Ishikawa (cell line): Measurements from ENCODE around the gene DACT2.

Source experiments
- CEBPB ChIP-seq: IDR thresholded peaks from 2 replicates; pipeline ENCODE4 v1.6.1; 2012
- EP300 ChIP-seq: IDR thresholded peaks from 2 replicates; pipeline ENCODE4 v1.6.1; 2012; ENCODE audit warnings: borderline replicate concordance
- USF1 ChIP-seq: IDR thresholded peaks from 2 replicates; pipeline ENCODE4 v1.6.1; 2012

DNA sequence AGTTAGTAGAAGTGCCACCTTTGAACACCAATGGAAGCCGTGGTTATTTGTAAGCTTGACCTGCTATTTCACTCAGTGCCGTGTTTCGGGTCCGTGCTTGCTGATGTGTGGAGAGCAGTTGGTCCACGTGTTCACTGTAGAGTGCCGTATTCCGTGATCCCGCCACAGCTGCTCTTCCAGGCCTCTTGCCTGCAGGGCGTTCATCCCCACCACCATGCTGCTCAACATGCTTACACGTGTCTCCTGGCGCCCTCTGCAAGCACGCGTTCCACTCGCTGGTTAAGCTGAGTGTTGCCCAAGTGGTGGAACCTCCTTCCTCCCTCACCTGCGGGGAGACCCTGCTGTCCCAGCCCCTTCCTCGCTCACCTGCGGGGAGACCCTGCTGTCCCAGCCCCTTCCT is 28.0 kb upstream of the DACT2 start:
- TF ChIP-seq CEBPB (no peak), USF1 (no peak), EP300 (no peak)
